B cell (primary cell): ENCODE data around the gene DLG2. TPM values are rescaled to one million over a fixed set of nuclear protein-coding genes. Genes with fewer than 3 reads are reported as not detected.

ENCODE experiments used
- ATAC-seq: fragments of 200-7000 bp; cut with Tn5 transposase; one replicate; pipeline ENCODE4 v1.10.0; 2021; ENCODE audit warnings: low read depth, mild to moderate bottlenecking, moderate number of reproducible peaks, moderate library complexity
- CTCF ChIA-PET: fragments of 350-600 bp; sonication (Branson Sonifier 250); formaldehyde crosslinking; loops from one replicate; lab custom pipeline; 2021; ENCODE audit warnings: antibody characterized with exemption, inconsistent platforms; lab: Charles Lee
- POLR2A ChIA-PET: fragments of 350-600 bp; sonication (Branson Sonifier 250); formaldehyde crosslinking; loops from one replicate; lab custom pipeline; 2021; ENCODE audit warnings: antibody characterized with exemption; lab: Charles Lee
- DNase-seq: peaks from one replicate; pipeline ENCODE4 v3.0.0; 2013
- H2AFZ ChIP-seq: 2 replicates; pipeline ENCODE4 v1.6.1; 2012; ENCODE audit warnings: mild to moderate bottlenecking, low read depth, low read length; ENCODE audit not compliant: insufficient read depth, poor library complexity, severe bottlenecking
- H3K27ac ChIP-seq, 2 donors: 1 replicate in 1 of 2; 2 replicates in 1 of 2; pipeline ENCODE4 v1.5.1; 2012 to 2013; ENCODE audit warnings: low read length in 2 of 2, mild to moderate bottlenecking in 2 of 2, moderate library complexity in 1 of 2
- H3K27me3 ChIP-seq, 4 experiments: fragments of 200-600 bp in 1 of 4; sonication (generic) in 1 of 4; replicated peaks in 1 of 4; 1 replicate in 2 of 4; 2 replicates in 2 of 4; pipeline versions ENCODE4 v1.6.1 to v1.7.0; 2013 to 2016; ENCODE audit warnings: low read length in 3 of 4, mild to moderate bottlenecking in 2 of 4, mixed read lengths in 1 of 4, moderate library complexity in 1 of 4; ENCODE audit not compliant: insufficient read depth in 4 of 4, control insufficient read depth in 3 of 4; ENCODE audit errors: control extremely low read depth in 1 of 4
- H3K36me3 ChIP-seq, 2 experiments: replicated peaks in 1 of 2; 1 replicate in 1 of 2; 2 replicates in 1 of 2; pipeline versions ENCODE4 v1.6.1 to v1.7.1; 2013; ENCODE audit warnings: low read length in 1 of 2; ENCODE audit not compliant: insufficient read depth in 2 of 2, control insufficient read depth in 1 of 2; ENCODE audit errors: control extremely low read depth in 1 of 2, extremely low read depth in 1 of 2
- H3K4me1 ChIP-seq, 2 donors: fragments of 200-600 bp in 1 of 2; sonication (generic) in 1 of 2; 1 replicate in 1 of 2; 2 replicates in 1 of 2; pipeline versions ENCODE4 v1.5.1 to v1.6.1; 2013 to 2017; ENCODE audit warnings: low read length in 2 of 2; ENCODE audit not compliant: control insufficient read depth in 2 of 2, insufficient read depth in 2 of 2
- H3K4me2 ChIP-seq: replicated peaks from 2 replicates; pipeline ENCODE3; 2012; ENCODE audit warnings: mild to moderate bottlenecking, low read depth, low read length; ENCODE audit not compliant: poor library complexity, severe bottlenecking
- H3K4me3 ChIP-seq, 5 experiments: fragments of 200-600 bp in 1 of 5; sonication (generic) in 1 of 5; 1 replicate in 3 of 5; 2 replicates in 2 of 5; pipeline versions ENCODE4 v1.5.1 to v1.7.0; 2011 to 2016; ENCODE audit warnings: low read length in 4 of 5, mild to moderate bottlenecking in 4 of 5, low read depth in 2 of 5, control low read depth in 1 of 5, moderate library complexity in 1 of 5; ENCODE audit not compliant: insufficient read depth in 1 of 5; ENCODE audit errors: control extremely low read depth in 1 of 5, extremely low read depth in 1 of 5
- H3K79me2 ChIP-seq: fragments of 200-600 bp; sonication (generic); one replicate; pipeline ENCODE4 v1.6.0; 2016; ENCODE audit warnings: low read length; ENCODE audit not compliant: control insufficient read depth, insufficient read depth
- H3K9ac ChIP-seq: fragments of 200-600 bp; sonication (generic); 2 replicates; pipeline ENCODE4 v1.6.1; 2017; ENCODE audit warnings: mild to moderate bottlenecking, low read length, moderate library complexity
- H3K9me3 ChIP-seq, 3 donors: one replicate each; pipeline versions ENCODE4 v1.6.1 to v1.7.1; 2013; ENCODE audit warnings: low read length in 2 of 3; ENCODE audit not compliant: control insufficient read depth in 2 of 3, insufficient read depth in 1 of 3; ENCODE audit errors: control extremely low read depth in 1 of 3
- H4K20me1 ChIP-seq: 2 replicates; pipeline ENCODE4 v1.6.0; 2012; ENCODE audit warnings: mild to moderate bottlenecking, low read length; ENCODE audit not compliant: insufficient read depth, control insufficient read depth, poor library complexity, severe bottlenecking
- H3K27ac Mint-ChIP-seq: one replicate; pipeline ENCODE4 v1.8.0; 2021; ENCODE audit warnings: mixed read lengths
- H3K27me3 Mint-ChIP-seq: one replicate; pipeline ENCODE4 v1.8.0; 2021; ENCODE audit warnings: mixed read lengths
- H3K4me1 Mint-ChIP-seq: one replicate; pipeline ENCODE4 v1.8.0; 2021; ENCODE audit warnings: mixed read lengths
- H3K4me3 Mint-ChIP-seq: one replicate; pipeline ENCODE4 v1.8.0; 2021; ENCODE audit warnings: mixed read lengths
- H3K9me3 Mint-ChIP-seq: one replicate; pipeline ENCODE4 v1.8.0; 2022; ENCODE audit warnings: mixed read lengths; ENCODE audit not compliant: insufficient read depth
- EZH2 ChIP-seq: IDR thresholded peaks from 2 replicates; pipeline ENCODE4 v1.6.1; 2012; ENCODE audit warnings: borderline replicate concordance, low read depth, mild to moderate bottlenecking, moderate library complexity, low read length; ENCODE audit not compliant: insufficient read depth, poor library complexity, severe bottlenecking
- WGBS: methylation state at CpG from one replicate; pipeline ENCODE4 v1.1.5; 2013; ENCODE audit warnings: missing lambda C conversion rate; ENCODE audit not compliant: insufficient coverage; 5-methylcytosine and 5-hydroxymethylcytosine counted together
- intact Hi-C: fragments of 100-400 bp; cut with micrococcal nuclease; formaldehyde crosslinking; loops from one replicate; pipeline ENCODE4 v1.10.0; 2022
- polyA plus RNA-seq: library from polyadenylated mRNA; depleted of rRNA; stranded (reverse); fragments of >200 nt; gene quantifications from 2 replicates; pipeline ENCODE4 v1.2.3, GENCODE V29; 2012
- total RNA-seq, 2 donors: library from RNA; stranded (reverse); fragments of 120-200 nt in 1 of 2; gene quantifications; 1 replicate in 1 of 2; 2 replicates in 1 of 2; pipeline versions ENCODE4 v1.2.3 to v1.2.4, GENCODE V29; 2013 to 2022
- TF ChIP-seq, protein P1 (sequence below): fragments of 200-600 bp; IDR thresholded peaks from one replicate; pipeline ENCODE4 v1.8.0; 2022; ENCODE audit warnings: antibody characterized with exemption, mild to moderate bottlenecking

Gene DLG2
- total and polyA plus RNA-seq, 2 donors (not counting 1 experiment from before 2014, with no cell fraction given) = 0.54 to 5.4 TPM

DNA sequence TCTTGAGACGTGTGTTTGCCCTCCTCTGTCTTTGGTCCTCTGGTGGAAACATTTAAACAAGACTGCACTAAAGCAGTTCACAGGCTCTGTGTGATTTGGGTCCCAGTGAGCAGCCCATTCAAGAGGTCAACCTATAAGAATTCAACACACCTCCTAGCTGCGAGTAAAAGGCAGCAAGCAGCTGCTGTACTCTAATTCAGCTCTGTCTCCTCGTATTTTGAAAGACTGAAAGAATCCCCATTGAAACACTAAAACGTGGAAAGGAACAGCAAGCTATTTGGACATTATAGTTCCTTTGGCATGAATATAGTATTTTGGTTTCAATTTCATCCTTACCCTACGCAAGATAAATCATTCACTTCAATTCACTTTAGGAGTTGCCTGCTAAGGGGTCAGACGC, 1046.7 kb downstream of the DLG2 start:
- H3K27me3 ChIP-seq = no peaks in the 10 kb centered on the region
- Mint-ChIP-seq H3K27me3 (peaks cover 3% of the 10 kb centered on the region), H3K4me3 (no peak overlapping the region), H3K4me1 (no peaks in the 10 kb centered on the region), H3K9me3 (no peaks in the 10 kb centered on the region), H3K27ac (no peak overlapping the region)
- no peak overlapping the region for H2AFZ ChIP-seq
- no peak for ATAC-seq
- H3K27ac ChIP-seq = no peak overlapping the region
- H3K9me3 ChIP-seq = peaks cover 0 to 5% (median 0%) of the 10 kb centered on the region in 3 donors
- no peak overlapping the region for H3K9ac ChIP-seq
- TF ChIP-seq, protein P1, sequence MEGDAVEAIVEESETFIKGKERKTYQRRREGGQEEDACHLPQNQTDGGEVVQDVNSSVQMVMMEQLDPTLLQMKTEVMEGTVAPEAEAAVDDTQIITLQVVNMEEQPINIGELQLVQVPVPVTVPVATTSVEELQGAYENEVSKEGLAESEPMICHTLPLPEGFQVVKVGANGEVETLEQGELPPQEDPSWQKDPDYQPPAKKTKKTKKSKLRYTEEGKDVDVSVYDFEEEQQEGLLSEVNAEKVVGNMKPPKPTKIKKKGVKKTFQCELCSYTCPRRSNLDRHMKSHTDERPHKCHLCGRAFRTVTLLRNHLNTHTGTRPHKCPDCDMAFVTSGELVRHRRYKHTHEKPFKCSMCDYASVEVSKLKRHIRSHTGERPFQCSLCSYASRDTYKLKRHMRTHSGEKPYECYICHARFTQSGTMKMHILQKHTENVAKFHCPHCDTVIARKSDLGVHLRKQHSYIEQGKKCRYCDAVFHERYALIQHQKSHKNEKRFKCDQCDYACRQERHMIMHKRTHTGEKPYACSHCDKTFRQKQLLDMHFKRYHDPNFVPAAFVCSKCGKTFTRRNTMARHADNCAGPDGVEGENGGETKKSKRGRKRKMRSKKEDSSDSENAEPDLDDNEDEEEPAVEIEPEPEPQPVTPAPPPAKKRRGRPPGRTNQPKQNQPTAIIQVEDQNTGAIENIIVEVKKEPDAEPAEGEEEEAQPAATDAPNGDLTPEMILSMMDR = no peak
- no peak for TF ChIP-seq EZH2
- ChIA-PET POLR2A (no interaction called here), CTCF (no interaction called here)
- WGBS = 72% methylated on average over 2 of the region's 6 CpGs
- no peaks in the 10 kb centered on the region for H3K4me1 ChIP-seq
- intact Hi-C loops = no loop called here
- no peaks in the 10 kb centered on the region for H3K79me2 ChIP-seq
- H3K4me2 ChIP-seq = no peak overlapping the region
- H4K20me1 ChIP-seq = no peaks in the 10 kb centered on the region
- no peak overlapping the region for H3K4me3 ChIP-seq
- DNase-seq = no peak
- no peaks in the 10 kb centered on the region for H3K36me3 ChIP-seq

DNA sequence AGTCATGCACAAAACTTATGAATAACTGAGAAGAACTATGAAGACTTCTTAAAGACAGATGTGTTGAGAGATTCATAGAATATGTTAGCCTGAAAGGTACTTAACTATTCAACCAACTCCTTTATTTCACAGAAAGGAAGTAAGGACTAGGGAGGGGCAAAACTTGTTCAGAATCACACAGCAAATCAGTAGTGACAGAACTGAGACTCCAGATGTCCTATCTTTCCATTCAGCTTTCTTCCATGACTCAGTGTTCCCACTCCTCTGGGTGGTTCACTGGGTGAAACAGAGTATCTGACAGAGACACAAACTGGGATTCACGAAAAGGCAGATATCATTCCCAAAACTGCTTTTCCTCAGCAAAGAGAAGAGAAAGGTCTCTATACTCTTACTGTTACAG, 1053.3 kb downstream of the DLG2 start:
- Histone ChIP-seq H3K27ac (no peak overlapping the region), H3K4me1 (no peaks in the 10 kb centered on the region), H2AFZ (no peak overlapping the region), H3K79me2 (no peaks in the 10 kb centered on the region), H3K9ac (no peak overlapping the region), H3K9me3 (peaks cover 0 to 8% (median 4%) of the 10 kb centered on the region in 3 donors), H3K4me2 (no peak overlapping the region), H4K20me1 (no peaks in the 10 kb centered on the region), H3K4me3 (no peak overlapping the region), H3K36me3 (no peaks in the 10 kb centered on the region), H3K27me3 (no peaks in the 10 kb centered on the region)
- peaks cover under 1% of the 10 kb centered on the region for H3K9me3 Mint-ChIP-seq
- ChIA-PET CTCF (interaction anchor here (1.7 kb wide), 1 partner anchor 15 kb away, joined by 5 read pairs; no protein-coding TSS in a partner anchor), POLR2A (no interaction called here)
- TF ChIP-seq EZH2 = no peak
- TF ChIP-seq, protein P1 = no peak
- H3K27ac Mint-ChIP-seq = no peak overlapping the region
- no peak for ATAC-seq
- DNase-seq = no peak
- intact Hi-C loops = no loop called here
- H3K4me1 Mint-ChIP-seq = no peaks in the 10 kb centered on the region
- peaks cover 16% of the 10 kb centered on the region for H3K27me3 Mint-ChIP-seq
- no CpG with 5 or more reads among the region's 1 CpG for WGBS
- H3K4me3 Mint-ChIP-seq = no peak overlapping the region
